SK-N-MC (cell line): ENCODE results near the gene SPHK2.

ENCODE experiments used
- EZH2 ChIP-seq: fragments of 200-600 bp; sonication (generic); IDR thresholded peaks from one replicate; pipeline ENCODE4 v1.6.1; 2017; ENCODE audit warnings: antibody characterized with exemption
- POLR2AphosphoS5 ChIP-seq: IDR thresholded peaks from 2 replicates; pipeline ENCODE4 v1.6.1; 2012; ENCODE audit warnings: mild to moderate bottlenecking, low read depth, low read length, borderline replicate concordance

- TF ChIP-seq POLR2AphosphoS5 (no peak), EZH2 (no peak)
Measured at GRCh38 chr19:48627201-48627864, 8.0 kb downstream of the SPHK2 start.
